Lower leg skin (tissue), 4 donors: Measurements from ENCODE around the gene PRMT9. TPM values are rescaled to one million over a fixed set of nuclear protein-coding genes. Genes with fewer than 3 reads are reported as not detected.

Experiments
- DNase-seq, 2 donors: peaks; one replicate each; pipeline ENCODE4 v3.0.0-alpha.2; 2019; ENCODE audit warnings: low spot score in 2 of 2
- H3K4me3 ChIP-seq: fragments of 200-600 bp; sonication (generic); 2 replicates; pipeline ENCODE4 v1.5.1; 2017; ENCODE audit warnings: mild to moderate bottlenecking, low read depth; ENCODE audit not compliant: poor library complexity, severe bottlenecking
- CTCF ChIP-seq, 3 donors: fragments of 450-650 bp; IDR thresholded peaks; one replicate each; pipeline ENCODE4 v1.5.1; 2016; ENCODE audit warnings: antibody characterized with exemption in 3 of 3, mild to moderate bottlenecking in 3 of 3, moderate library complexity in 2 of 3
- POLR2A ChIP-seq, 2 donors: fragments of 450-650 bp; IDR thresholded peaks; one replicate each; pipeline ENCODE4 v1.6.1; 2016 to 2017; ENCODE audit warnings: antibody characterized with exemption in 2 of 2, mild to moderate bottlenecking in 1 of 2, moderate library complexity in 1 of 2
- WGBS, 2 donors: methylation state at CpG; one replicate each; pipeline ENCODE4 v1.1.5; 2018; 5-methylcytosine and 5-hydroxymethylcytosine counted together
- intact Hi-C: fragments of 100-400 bp; cut with DNase I; formaldehyde crosslinking; loops from one replicate; pipeline ENCODE4 v1.15.0; 2023; ENCODE audit warnings: low total_unique reads
- total RNA-seq, 4 donors: library from RNA; depleted of rRNA; stranded (reverse); fragments of >200 nt; gene quantifications; one replicate each; pipeline ENCODE4 v1.1.0, GENCODE V29; 2016

PRMT9 gene
- total RNA-seq, 4 donors from 2014 or later = 7.6 to 10.3 (median 9.1) TPM

GRCh38 chr4:147639388-147639787, 44.6 kb downstream of the PRMT9 start:
- TF ChIP-seq POLR2A (IDR thresholded peaks at IDR 0.05) (no peak), CTCF (IDR thresholded peaks at IDR 0.05) (no peak)
- H3K4me3 ChIP-seq = no peak overlapping the region
- no peak for DNase-seq
- intact Hi-C loops = no loop called here

- no peak for DNase-seq
- WGBS, 2 donors = 68 to 75% methylated on average over 2 of the region's 2 CpGs
- intact Hi-C loops = no loop called here
- no peak overlapping the region for H3K4me3 ChIP-seq
- TF ChIP-seq POLR2A (IDR thresholded peaks at IDR 0.05) (no peak), CTCF (IDR thresholded peaks at IDR 0.05) (no peak)
These were observed 45.0 kb downstream of the PRMT9 start for GRCh38 chr4:147638942-147639341.

GRCh38 chr4:147638365-147638764, 45.6 kb downstream of the PRMT9 start:
- no peak overlapping the region for H3K4me3 ChIP-seq
- intact Hi-C loops = no loop called here
- 65 to 67% methylated on average over 1 of the region's 1 CpG for WGBS, 2 donors
- DNase-seq = no peak
- TF ChIP-seq CTCF (IDR thresholded peaks at IDR 0.05) (no peak), POLR2A (IDR thresholded peaks at IDR 0.05) (no peak)

GRCh38 chr4:147635348-147635747, 48.6 kb downstream of the PRMT9 start:
- TF ChIP-seq POLR2A (IDR thresholded peaks at IDR 0.05) (no peak), CTCF (IDR thresholded peaks at IDR 0.05) (no peak)
- DNase-seq = no peak
- no peak overlapping the region for H3K4me3 ChIP-seq
- intact Hi-C loops = no loop called here

- DNase-seq = no peak
- no peak overlapping the region for H3K4me3 ChIP-seq
- TF ChIP-seq POLR2A (IDR thresholded peaks at IDR 0.05) (no peak), CTCF (IDR thresholded peaks at IDR 0.05) (no peak)
- intact Hi-C loops = no loop called here
- WGBS, 2 donors = 95 to 100% methylated on average over 1 of the region's 1 CpG
These were observed 50.3 kb downstream of the PRMT9 start for GRCh38 chr4:147633643-147634042.

GRCh38 chr4:147633113-147633512, 50.9 kb downstream of the PRMT9 start:
- 84 to 92% methylated on average over 3 of the region's 3 CpGs for WGBS, 2 donors
- intact Hi-C loops = no loop called here
- H3K4me3 ChIP-seq = no peak overlapping the region
- TF ChIP-seq CTCF (IDR thresholded peaks at IDR 0.05) (no peak), POLR2A (IDR thresholded peaks at IDR 0.05) (no peak)
- no peak for DNase-seq
